NCI-H748 treated with DMSO at 0.1 percent for 48 hours (cell line): ENCODE data around the gene ERAP2.
"Not testable (repeated sequence)": the region's sequence is repeated elsewhere in the genome, so short reads cannot be mapped to it uniquely, and the experiment has no call there.

Experiments
- DNase-seq: peaks from one replicate; lab custom pipeline; 2025; lab: John Stamatoyannopoulos, UW

Gene ERAP2

DNA sequence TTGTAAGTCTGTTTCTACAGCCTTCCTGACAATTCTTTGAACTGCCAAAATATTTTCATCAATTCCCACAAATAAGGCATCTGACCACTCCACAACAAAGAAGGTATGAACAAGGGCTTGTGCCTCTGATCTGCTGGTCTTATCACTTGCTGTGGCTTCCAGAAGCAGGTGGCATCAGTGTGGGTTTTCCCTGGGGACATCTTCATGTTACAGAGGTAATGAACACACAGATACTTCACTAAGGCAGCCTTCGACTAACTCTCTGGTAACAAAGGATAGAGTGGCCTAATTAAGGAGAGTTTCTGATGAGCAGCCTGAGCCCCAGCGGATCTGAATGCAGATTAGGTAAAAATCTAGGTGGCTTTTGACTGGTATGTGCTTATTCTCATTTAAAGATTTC is 15.2 kb upstream of the ERAP2 start:
- no peak for DNase-seq

GRCh38 chr5:96863114-96863513 is 13.2 kb upstream of the ERAP2 start:
- no peak for DNase-seq

DNA sequence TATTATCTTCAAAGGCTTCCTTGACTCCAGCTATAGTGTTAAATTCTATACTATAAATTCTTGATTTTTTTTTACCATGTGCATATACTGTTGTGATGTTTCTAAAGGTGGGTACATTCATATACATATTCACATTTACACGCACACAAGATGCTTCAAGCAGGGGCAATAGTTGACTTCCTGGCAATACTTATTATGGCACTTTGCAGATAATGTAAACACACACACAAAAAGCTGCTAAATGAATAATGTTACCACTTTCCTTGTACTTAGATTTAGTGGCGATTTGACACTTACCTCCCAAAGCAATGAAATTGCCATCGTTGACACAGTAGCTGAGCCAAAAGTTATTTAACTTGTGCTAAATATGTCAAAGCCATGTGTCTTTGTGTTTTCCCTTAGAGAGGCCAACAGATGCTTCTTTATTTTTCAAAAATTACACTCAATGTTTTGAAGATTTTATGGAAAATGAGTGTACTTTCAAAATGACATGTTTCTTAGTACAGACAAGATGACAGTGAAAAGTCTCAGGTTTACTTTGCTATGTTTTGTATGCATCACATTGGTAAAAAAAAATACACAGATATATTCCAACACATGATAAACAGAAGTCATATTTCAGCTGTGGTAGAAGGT is 12.2 kb upstream of the ERAP2 start:
- DNase-seq = no peak

DNA sequence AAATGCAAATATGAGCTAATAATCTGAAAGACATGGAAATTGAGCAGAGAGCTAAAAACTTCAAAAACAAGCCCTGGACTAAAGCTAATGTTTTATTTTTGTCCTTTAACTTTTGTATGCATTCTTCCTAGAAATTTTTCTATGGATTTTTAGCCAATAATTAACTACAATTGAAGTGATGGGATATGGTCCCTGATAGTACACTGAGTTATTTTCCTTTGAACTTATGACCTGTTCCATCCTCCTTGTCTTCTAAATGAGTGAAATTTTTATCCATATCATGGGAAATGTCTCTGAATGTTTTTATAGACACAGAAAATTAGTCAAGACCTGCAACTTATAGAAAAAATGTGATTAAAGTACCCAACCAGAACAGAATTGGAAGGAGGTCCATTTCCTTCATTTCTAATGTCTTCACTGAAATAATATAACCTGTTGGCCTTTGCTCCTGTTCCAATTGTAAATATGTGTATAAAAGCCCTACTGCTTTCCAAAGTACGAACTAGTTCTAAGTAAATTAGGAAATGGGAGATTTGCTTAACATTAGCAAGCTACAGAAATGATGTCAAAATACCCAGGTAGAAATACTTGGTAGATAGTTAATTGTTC is 11.3 kb upstream of the ERAP2 start:
- DNase-seq = no peak

GRCh38 chr5:96868603-96869371 is 7.5 kb upstream of the ERAP2 start:
- DNase-seq = peak; percentile 35

GRCh38 chr5:96869372-96869641 is 7.0 kb upstream of the ERAP2 start:
- no peak for DNase-seq

DNA sequence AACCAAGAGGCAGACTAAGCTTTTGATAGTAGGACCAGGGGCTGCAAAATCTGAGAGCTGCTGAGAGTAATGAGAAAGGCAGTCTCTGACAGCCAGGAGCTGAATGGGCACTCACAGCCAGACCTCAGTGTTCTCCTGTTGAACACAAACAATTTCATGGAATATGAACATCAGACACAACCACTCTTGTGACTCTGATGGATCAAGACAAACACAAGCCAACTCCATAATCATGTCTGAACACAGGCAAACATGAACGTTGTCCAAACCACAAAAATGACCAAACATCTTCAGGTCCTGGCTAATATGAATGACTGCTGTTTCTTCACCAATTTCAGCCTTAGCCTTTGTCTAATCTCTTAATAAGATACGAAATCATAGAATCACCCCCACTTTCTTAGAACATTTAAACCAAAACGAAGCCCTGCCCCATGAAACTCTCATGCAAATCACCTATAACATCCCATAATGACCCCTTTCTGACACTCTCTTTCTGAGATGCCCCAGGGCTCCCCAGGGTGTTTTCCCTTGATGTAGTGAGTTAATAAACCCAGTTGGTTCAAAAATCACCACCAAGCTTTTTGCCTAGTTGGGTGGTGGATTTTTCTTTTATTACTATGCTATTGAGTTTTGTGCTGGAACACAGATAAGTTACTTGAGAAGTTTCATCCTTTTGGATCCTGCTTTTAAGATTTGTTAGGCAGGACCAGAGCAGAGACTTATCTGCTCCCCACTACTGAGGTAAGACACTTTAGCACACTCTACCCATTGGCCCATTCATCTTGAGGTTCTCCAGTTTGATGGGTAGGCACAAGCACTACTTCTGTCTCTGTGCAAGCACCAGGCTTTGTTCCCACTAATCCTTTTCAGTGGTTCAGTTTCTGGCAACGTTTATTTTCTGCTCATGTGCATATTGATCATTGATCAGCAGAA is 5.9 kb upstream of the ERAP2 start:
- DNase-seq = no peak

- DNase-seq = no peak
Observed at GRCh38 chr5:96871027-96871399, 5.3 kb upstream of the ERAP2 start.

- DNase-seq = no peak
Observed at GRCh38 chr5:96871686-96872085, 4.6 kb upstream of the ERAP2 start.

DNA sequence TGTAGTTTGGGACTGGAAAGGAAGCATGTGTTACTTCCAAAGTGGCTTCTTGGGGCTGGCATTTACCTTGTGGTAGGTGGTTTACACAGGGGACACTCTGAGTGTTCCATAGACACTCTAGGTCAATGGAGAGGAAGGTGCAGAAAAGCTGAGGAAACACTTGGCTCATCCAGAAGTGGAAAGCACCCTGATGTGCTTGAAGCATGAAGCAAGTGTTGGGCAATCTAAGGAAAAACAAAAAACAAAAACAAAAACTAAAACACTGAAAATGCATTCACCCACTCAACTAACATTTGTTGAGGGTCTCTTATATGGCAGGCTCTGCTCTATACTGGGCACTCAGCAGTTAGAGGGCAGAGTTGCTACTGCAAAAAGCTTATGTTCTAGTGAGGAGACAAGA is 2.9 kb upstream of the ERAP2 start:
- DNase-seq = no peak

- no peak for DNase-seq
Observed at GRCh38 chr5:96874631-96875030, 1.7 kb upstream of the ERAP2 start.

- DNase-seq = no peak
Observed at GRCh38 chr5:96875791-96876291, 459 bp upstream of the ERAP2 start.

DNA sequence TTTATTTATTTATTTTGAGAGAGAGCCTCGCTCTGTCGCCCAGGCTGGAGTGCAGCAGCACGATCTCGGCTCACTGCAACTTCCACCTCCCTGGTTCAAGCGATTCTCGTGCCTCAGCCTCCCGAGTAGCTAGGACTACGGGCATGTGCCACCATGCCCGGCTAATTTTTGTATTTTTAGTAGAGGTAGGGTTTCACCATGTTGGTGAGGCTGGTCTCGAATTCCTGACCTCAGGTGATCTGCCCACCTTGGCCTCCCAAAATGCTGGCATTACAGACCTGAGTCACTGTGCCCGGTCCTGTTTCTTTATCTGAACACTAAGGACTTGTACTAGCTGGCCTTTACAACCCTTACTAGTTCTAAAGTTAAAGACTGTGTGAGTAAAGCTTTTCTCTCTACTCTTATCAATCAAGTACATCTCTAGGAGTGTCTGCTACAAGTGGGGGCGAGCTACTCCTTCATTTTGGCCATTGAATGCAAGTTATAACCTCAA is 723 bp downstream of the ERAP2 start:
- not testable (repeated sequence) for DNase-seq

DNA sequence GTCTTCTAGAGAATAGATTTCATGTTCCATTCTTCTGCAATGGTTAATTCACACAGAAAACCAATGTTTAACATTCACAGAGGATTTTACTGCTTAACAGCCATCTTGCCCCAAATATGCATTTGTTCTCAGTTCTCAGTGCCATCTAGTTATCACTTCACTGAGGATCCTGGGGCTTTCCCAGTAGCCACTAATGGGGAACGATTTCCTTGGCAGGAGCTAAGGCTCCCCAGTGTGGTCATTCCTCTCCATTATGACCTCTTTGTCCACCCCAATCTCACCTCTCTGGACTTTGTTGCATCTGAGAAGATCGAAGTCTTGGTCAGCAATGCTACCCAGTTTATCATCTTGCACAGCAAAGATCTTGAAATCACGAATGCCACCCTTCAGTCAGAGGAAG is 3.4 kb downstream of the ERAP2 start:
- no peak for DNase-seq

GRCh38 chr5:96880444-96881164 is 4.3 kb downstream of the ERAP2 start:
- no peak for DNase-seq

DNA sequence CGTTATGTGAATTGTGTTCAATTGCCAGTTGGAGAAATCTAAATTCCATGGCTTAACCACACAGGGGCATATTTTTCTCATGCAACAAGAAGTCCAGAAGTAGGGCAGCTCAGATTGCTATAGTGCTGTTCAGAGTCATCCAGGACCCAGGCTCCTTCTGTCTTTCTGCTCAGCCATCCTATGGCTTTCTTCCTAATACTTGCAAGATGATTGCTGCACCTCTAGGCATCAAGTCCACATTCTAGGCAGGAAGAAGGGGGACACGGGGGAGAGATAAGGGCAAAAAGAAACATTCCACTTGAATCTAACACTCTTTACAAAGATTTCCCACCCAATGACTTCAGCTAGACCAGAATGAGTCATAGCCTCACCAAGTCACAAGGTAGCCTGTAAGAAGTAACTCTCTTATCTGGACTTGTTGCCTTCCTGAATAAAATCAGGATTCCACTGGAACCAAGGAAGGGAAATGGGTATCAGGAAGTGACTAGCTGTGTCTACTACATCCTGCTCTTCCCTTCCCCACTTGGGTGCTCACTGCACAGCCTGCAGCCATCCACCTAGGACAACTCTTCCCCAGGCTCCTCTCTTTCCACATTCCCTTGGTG is 5.3 kb downstream of the ERAP2 start:
- DNase-seq = no peak

DNA sequence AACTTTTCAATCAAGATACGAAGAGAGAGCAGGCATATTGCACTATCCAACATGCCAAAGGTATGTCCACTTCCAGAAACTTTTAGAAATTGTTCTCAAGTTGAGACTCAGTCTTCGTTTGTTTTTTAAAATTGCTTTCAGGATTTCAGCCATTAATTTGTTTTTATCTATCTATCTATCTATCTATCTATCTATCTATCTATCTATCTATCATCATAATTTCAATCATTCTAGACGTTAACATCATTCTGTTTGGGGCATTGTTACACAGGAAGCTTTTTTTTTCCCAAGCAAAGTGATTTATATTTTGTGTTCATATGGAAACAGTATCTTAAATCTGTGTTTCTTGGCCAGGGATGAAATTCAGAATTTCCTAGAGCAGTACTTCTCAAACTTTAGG is 7.6 kb downstream of the ERAP2 start:
- DNase-seq = no peak

DNA sequence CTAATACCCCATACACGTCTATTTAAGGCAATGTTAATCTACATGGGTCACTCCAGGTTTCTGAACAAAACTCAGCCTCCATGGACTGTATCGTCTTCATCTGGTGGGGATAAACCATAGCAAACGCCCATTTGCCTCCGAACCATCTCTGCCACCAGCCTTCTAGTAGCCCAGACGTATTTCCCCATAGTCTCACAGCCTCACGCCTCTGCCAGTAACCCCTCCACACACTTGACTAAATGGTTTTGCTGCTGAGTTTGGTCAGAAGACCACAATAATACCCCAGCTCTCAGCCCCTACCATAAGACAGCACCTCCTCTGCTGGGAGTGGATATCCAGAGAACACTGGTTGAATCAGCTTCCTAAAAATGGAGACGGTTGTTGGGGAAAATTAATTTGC is 8.7 kb downstream of the ERAP2 start:
- DNase-seq = no peak

DNA sequence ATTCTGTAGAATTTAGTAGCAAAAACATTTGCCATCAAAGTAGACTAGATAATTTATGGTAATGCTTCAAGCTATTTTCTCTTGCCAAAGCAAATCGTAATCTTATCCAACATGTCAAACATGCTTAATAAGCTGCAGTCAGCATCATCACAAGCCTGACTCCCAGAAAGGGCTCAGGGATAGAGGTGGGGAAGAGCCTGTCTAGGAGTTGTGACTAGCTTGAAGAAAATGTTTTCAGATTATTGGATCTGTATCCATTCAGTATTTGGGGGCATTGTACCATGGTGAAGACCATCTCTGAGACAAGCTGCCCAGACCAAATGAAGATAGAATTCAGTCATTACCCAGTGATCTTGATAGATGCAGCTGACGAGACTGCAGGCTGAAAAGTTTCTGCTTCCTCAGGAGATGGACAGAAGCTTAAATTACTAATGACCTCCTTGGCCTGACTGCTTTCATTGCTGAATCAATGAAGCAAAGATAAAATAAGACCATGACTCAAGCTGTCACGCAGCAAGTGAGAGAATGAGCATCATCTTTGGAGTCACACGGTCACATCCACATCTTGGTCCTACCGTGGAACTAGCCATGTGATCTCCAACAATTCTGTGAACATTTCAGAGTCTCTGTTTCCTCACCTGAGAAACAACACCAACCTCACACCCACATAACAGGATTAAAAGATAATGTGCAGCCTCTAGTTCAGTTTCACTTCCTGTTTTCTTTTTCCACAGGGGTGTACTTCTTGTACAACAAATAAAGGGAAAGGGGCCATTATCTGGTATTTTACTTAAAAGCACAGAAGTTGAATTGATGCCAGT is 9.4 kb downstream of the ERAP2 start:
- DNase-seq = no peak

GRCh38 chr5:96893342-96893741 is 17.0 kb downstream of the ERAP2 start:
- no peak for DNase-seq
